A549 treated with CpdA at 1 μM for 4 hours (cell line): ENCODE data around the gene CDH2. TPM values are rescaled to one million over a fixed set of nuclear protein-coding genes. Genes with fewer than 3 reads are reported as not detected.

Experiments used
- total RNA-seq: library from RNA; stranded (reverse); fragments of 200-300 nt; extraction: Qiagen RNA extraction; gene quantifications from 5 replicates; pipeline ENCODE4 v1.2.3, GENCODE V29; 2022; ENCODE audit warnings: low read depth

CDH2 gene
- 31.9 to 53.1 TPM (median 38.7 TPM) in 5 replicates for total RNA-seq

GRCh38 chr18:28176948-28177827 lies at the start of gene CDH2:
Gene CDH2 (minus strand): TSS chr18:28177130. CDS start chr18:28177022, 108 bp downstream.

